HG03175 (cell line): ENCODE measurements around the gene CHST11.

Experiments used
- ATAC-seq: cut with Tn5 transposase; IDR thresholded peaks from one replicate; pipeline ENCODE4 v1.9.1; 2021; ENCODE audit warnings: mild to moderate bottlenecking, moderate library complexity; ENCODE audit not compliant: unreplicated experiment

Gene CHST11

DNA sequence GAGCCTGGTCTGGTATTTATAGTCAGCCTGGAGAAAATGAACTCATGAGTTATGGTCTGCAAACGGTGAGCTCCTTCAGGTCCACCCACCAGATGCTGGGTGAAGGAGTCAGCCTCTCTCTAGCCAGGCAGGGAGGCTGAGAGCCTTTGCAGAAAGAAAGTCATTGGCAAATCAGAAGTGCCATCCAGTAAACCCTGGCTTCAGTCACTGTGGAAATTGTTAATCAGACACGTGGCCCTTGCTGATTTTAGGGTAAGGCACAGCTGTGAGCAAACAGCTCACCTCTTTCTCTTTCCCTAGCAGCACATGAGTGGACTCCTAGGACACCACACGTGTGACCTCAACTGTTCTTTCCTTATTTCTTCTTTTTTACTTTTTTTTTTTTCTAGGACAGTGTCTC is 44.9 kb downstream of the CHST11 start:
- no peak for ATAC-seq

DNA sequence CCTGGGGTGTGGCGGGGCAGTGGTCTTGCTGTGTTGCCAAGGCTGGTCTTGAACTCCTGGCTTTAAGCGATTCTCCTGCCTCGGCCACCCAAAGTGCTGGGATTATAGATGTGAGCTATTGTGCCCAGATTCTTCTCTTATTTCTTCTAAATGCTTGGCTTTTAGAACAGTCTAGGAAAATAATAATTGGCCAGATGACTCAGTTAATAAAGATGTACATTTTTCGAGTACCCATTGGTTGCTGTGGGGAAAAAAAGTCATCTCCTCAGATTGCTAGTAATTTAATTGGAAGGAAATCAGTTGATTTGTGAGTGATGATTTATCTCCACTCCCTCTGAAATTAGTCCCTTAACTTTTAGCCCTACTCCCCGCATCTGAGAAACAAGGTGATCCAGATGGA is 45.5 kb downstream of the CHST11 start:
- no peak for ATAC-seq

DNA sequence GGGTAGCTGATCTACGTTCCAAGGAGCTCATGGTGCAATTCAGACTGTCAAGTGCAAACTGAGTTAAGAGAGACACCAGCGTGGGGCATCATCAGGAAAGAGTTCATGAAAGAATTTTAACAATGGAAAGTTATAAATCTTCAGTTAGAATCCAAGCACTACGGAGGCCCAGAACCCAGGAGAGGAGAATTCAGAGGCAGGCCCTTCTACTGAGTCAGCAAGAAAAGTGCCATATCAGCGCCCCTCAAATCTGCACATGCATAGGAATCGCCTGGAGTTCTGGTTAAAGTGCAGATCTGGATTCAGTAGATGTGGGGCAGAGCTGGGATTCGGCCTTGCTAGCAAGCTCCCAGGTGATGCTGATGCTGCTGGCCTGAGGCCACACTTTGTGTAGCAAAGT is 45.9 kb downstream of the CHST11 start:
- ATAC-seq: no peak

DNA sequence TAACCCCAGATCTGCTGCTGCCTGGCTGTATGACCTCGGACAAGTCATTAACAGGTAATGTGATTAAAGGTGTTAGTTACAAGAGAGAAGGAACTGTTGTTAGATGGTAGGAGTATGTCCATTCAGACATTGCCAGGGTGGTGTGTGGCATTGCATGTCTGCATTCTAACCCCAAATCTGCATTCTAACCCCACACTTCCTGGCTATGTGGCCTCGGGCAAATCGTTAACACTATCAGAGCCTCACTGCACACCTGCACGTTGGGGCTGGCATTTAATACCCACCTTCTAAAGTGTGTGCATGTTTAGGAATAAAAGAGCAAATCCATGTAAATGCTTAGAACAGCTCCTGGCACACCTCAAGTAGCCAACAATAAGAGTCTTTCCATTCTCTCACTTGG is 46.4 kb downstream of the CHST11 start:
- ATAC-seq: no peak

DNA sequence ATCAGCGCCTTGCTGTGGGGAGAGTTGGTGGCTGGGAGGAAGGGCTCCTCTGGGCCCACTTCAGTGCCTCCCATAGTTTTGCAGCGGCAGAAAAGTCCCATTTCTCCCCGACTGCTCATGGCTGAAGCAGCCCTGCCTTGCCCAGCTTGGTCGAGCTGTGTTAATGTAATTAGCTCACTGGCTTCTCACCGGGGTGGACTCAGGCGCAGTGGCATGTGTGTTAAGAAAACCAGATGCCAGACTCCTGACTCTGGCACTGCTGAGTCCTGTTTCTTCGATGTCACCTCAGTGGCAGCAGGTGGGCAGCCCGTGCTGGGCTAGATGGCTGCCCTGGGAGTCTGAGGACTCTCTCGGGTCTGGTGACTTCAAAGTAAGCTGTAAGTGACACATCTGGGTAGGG is 47.4 kb downstream of the CHST11 start:
- ATAC-seq: no peak

DNA sequence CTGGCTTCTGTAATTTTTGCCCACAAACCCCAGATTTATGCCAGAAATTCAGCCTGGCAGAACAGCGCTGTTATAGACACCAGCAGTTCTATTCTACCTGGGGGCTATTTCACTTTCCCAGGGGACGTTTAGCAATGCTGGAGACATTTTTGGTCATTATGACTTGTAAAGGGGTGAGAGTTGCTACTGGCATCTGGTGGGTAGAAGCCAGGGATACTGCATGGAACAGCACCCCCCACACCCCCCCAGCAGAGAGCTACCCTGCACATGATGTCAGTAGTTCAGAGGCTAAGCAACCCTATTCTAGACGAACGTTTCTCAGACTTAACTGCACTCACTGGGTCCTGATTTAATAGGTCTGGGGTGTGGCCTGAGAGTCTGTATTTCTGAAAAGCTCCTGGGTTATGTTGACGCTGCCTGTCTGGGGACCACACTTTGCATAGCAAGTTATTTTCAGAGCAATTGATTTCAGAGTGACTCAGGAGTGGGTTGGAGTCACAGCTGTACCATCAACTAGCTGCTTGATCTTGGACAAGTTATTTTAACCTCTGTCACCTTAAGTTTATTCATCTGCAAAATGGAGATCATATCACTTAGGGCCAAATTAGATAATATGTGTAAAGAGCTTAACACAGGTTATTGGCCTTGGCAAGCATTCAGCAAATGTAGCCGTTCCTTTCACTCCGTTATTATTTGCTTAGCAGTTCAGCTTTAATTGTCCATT is 48.5 kb downstream of the CHST11 start:
- ATAC-seq: peak; percentile 98

DNA sequence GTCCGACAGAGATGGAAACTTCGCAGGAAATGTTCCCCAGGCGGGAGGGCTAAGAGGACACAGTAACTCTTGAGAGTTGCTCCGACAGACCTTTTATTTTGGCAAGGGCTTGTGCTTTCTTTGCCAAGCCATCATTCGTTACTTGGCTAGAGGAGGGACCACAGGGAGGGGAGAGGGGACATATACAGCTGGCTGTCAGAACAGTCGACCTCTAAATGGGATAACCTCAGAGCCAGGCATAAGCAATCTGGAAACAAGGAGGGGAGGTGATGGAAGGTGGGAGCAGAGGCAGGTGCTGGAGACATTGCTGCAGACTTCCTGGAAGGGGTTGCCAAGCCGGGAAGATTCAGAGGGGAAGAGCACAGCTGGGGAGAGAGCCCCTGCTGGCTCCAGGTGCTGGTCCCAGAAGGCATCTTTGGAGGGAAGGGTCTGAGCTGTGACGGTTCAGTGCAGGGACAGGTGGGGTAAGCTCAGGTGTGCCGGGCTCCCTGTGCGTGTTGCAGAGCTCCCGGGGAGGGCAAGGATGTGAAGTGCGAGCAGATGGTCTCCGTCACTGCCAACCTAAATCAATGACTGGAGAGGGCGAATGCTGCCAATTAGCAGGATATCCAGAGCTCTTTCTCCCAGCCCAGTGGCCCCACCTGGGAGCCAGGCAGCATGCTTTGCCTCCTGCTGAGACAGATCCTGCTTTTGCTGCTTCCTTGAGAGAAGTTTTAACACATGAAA is 50.1 kb downstream of the CHST11 start:
- no peak for ATAC-seq

DNA sequence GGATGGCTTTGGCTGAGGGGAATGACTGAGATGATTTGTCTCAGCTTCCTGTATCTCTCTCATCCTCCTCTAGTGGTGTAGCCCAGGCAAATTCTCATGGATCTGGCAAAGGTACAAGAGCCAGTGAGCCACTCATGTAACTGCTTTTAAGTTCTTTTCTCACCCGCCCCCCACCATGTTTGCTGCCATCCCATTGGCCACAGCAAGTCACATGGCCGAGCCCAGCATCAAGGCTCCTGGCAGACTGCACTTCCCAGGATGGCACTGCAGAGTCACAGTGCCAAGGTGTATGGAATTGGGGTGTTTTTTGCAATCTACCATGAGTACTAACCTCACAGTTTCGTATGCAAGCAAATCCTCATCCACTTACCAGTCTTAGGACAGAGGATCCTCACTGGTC is 50.9 kb downstream of the CHST11 start:
- no peak for ATAC-seq

DNA sequence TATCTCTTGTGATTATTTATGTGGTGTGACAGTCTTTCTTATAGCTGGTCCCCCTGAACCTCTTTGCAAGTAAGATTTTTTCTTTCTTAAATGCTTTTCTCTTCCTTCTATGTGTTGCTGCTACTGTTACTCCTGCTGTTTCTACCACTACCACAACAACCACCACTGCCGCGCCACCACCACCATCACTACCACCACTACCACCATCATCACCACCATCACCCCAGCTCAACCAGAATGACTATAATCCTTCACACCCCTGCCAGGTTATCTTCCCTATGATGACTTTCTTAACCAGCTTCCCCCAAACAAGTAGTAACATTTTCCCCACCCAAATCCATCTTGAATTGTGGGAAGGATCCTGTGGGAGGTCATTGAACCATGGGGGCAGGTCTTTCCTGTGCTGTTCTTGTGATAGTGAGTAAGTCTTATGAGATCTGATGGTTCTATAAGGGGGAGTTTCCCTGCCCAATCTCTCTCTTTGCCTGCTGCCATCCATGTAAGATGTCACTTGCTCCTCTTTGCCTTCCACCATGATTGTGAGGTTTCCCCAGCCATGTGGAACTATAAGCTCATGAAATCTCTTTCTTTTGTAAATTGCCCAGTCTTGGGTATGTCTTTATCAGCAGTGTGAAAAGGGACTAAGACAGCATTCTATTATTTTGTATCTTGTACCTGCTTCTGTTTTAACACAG is 52.2 kb downstream of the CHST11 start:
- no peak for ATAC-seq

DNA sequence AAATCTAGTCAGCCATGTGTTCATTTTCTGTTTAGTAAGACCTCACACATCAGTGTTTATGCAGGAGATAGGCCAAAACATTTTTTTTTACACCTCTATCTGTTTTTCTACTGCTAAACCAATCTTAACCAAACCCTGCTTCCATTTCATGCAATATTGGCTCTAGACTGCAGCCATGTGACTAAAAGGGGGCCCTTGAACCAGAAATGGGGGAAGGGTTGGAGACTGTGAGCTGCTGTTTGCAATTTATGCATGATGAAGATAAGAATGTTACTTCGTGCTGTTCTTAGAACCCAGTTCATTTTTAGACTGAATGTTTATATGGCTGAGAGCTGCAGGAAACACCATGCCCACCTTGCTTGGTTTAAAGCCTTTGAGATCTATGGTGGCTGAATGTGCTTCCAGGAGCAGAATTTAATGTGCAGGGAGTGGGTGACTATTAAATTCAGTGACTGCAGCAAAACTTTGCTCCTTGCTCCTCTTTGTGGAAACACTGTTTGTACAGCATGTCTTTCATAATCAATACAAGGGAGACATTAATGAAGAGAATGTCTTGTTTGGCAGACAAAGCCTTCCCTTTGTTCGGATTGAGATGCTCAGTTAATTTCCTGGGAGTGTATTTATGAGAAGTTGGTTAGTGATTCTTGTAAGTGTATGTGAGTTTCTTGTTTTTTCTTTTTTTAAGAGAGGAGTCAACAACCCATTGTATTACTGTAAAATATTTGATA is 53.6 kb downstream of the CHST11 start:
- ATAC-seq: no peak

DNA sequence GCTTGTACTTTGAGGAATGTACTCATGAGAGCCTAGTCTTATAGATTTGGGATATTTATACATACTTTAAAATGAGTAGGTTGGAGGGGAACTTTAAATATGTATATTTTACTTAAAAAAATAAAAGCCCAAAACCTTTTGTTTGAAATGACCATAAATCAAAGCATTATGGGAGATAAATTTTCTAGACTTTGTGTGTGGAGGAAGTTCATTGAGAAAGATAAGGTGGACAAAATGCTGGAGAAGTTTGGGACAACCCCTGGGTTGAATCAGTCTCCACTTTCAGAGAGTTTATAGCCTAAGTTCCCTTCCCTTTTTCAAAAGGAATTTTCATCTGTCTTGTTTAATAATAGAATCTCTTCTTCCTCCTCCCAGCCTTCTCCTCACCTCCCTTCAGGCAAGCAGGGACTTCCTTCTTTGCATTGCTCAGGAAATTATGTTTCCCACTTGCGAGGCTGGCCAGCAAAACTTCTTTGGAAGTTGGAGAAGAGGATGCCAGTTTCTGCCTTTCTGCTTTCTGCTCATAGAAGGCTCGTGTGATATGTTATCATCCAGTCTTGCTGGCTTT is 54.2 kb downstream of the CHST11 start:
- ATAC-seq: no peak

DNA sequence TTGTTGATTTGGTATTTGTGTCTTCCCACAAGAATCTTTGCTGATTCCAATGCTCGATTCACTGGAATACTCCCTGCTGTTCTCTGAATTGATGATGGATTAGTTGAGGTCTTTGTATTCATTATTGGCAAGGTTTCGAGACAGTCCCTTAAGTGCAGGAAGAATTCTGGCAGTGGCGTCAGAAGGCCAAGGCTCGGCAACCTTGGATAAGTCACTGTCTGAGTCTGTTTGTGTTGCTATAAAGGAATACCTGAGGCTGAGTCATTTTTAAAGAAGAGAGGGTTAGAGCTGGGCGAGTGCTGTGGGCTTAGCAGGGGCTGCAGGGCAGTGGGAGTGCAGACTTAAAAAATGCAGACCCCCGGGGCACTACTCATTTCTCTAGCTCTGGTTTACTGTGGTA is 56.9 kb downstream of the CHST11 start:
- ATAC-seq: no peak

DNA sequence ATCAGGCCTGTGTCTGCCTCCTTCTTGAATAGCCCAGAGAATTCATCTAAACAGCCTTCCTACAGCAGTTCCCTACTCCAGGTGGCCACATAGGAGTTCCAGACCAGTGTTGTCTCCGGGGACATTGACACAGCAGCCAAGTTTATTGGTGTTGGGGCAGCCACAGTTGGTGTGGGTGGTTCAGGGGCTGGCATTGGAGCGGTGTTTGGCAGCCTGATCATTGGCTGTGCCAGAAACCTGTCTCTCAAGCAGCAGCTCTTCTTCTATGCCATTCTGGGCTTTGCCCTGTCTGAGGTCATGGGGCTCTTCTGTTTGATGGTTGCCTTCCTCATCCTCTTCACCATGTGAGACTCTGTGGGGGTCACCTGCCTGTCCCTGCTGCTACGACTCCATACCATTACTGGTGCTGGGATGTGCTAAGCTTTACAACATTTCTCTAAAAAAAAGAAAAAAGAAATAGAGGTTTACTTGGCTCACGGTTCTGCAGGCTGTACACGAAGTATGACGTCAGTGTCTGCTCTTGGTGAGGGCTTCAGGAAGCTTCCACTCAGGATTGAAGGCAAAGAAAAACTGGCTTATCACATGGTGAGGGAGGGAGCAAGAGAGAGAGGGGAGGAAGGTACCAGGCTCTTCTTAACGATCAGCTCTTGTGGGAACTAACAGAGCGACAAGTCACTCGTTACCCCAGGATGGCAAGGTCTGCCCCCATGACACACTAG is 57.5 kb downstream of the CHST11 start:
- ATAC-seq: no peak

DNA sequence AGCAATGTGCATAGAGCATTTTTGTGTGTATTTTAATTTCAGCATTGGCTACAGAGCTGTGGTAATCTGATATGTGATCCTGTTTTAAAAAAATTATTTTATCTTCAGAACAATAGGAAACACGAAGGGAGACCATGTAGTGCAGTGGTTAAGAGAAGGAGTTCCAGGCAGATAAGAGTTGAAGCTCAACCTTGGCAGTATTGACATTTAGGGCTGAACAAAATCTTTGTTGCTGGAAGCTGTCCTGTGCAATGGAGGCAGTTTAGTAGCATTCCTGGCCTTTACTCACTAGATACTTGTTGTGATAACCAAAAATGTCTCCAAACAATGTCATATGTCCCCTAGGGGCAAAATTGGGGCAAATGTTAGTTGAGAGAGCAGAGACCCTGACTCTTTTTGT is 59.2 kb downstream of the CHST11 start:
- no peak for ATAC-seq

DNA sequence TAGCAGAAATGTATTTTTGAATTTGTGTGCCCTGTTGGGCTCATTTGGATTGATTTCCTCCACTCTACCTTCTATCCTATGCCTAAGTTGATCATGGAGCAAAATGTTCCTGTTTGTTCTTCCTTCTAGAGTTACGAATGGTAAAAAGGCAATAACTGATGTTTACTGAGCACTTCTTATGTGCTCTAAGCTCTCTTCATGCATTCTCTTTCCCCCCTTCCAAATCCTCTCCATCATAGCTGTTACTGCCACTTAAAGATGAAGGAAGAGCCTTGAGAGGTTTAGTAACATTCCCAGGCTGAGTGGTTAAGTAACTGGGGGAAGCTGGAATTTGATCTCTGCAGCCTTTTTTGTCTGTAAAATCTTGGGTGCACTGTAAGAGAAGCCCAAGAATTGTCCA is 60.1 kb downstream of the CHST11 start:
- ATAC-seq: no peak

DNA sequence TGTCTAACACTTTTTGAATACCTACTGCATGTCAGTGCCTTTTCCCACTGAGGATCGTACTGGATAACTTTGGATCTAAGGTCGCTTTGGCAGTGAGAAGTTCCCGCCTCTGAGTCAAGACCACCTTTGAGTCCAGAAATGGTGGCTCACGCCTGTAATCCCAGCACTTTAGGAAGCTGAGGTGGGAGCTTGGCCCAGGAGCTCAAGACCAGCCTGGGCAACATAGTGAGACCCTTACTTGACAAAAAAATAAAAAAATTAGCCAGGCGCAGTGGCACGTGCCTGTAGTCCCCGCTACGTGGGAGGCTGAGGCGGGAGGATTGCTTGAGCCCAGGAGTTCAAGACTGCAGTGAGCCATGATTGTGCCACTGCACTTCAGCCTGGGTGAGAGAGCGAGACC is 61.1 kb downstream of the CHST11 start:
- no peak for ATAC-seq

DNA sequence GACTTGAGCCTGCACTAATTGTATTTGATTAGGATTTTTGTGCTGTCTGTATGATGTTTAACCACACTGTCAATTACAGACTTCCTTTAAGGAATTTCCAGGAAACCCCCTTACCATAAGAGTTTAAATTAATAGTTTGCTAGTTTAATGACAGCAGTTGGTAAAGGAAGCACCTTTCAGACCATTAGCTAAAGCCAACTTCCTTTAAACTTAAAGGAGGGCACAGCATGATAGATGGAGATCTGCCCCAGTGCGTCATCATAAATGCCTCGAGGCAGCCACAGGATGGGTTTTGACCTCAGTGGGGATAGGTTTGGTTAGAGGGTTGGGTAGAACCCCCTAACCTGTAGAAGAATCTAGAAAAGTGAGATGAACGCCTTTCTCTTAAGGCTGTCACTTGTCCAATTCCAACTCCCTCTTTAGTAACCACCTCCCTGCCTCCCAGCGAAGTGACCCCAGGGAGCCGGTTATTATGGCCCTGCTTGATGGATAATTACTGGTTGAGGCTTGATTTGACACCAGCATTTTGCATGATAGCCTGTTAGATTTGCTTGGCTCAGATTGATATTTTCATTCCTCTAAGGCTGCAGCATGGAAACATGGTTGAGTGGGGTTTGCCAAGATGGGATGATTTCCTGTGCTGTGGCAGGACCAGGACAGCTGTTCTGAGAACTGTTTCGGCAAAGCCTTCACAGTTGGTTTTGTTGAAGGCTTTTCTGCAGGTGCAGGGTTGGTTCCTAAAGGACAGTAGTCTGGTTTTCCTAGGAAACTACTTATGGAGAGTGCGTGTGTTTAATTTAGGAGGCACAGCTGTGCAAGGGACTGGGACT is 62.7 kb downstream of the CHST11 start:
- no peak for ATAC-seq

DNA sequence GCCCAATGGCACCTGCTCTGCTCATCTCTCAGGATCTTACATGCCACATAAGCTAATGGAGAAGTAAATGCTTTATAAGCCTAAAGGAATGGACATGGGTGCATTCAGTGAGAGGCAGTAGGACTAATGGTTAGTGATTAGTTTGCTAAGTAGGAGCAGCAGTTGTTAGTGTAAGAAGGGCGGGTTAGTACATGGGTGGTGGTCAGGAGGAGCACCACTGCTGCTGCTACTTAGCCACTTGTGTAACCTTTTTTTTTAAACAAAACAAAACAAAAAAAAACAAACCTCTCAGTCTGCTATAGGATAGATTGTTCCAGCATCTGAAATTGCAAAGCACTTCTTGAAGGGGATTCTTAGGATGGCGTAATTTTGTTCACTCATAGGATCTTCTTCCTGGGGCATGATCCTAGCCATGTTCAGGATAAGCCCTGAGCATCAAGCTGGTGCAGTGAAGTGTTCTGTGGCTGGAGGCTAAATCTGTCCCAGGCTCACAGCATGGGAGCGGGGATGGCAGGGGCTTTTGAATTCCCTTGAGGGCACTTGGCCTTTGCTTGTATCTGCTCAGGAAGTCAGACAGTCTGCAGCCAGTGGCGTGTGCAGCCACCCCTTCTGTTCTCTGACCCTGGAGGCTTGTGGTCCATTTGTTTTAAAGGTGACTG is 63.6 kb downstream of the CHST11 start:
- peak; percentile 57 for ATAC-seq

DNA sequence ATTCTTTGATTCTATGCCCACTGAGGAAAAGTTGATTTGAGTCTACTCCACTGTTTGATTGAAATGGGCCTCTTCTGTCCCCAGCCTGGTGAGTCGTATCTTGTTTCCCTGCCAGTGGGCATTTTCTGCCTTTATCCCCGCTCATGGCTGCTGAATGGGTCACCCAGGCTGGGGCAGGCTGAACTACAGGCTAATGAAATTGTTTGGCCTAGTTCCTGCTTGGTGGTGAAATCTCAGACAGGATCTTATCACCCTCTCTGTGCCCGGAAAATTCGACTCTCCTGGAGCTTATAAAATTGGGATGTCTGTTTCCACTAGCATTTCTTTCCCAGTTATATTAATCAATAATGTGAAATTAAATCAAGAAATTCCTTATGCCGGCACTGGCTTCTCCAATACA is 65.0 kb downstream of the CHST11 start:
- ATAC-seq: no peak
